MM.1S (cell line): ENCODE measurements around the gene SAMD3.

ENCODE experiments used
- DNase-seq: peaks from one replicate; pipeline ENCODE4 v3.0.0-alpha.2; 2015
- H2AFZ ChIP-seq: fragments of 300-600 bp; sonication (generic); 2 replicates; pipeline ENCODE4 v1.6.0; 2016; ENCODE audit warnings: antibody characterized with exemption, low read length
- H3F3A ChIP-seq: fragments of 300-600 bp; sonication (generic); 2 replicates; pipeline ENCODE4 v1.6.1; 2016; ENCODE audit warnings: mild to moderate bottlenecking, antibody characterized with exemption, low read length, moderate library complexity, mixed read lengths; ENCODE audit not compliant: insufficient read depth
- H3K27ac ChIP-seq: fragments of 300-600 bp; sonication (generic); 2 replicates; pipeline ENCODE4 v1.5.1; 2016; ENCODE audit warnings: mild to moderate bottlenecking, low read length
- H3K27me3 ChIP-seq: fragments of 300-600 bp; sonication (generic); replicated peaks from 2 replicates; pipeline ENCODE4 v1.6.0; 2016; ENCODE audit warnings: low read length; ENCODE audit not compliant: insufficient read depth
- H3K36me3 ChIP-seq: fragments of 300-600 bp; sonication (generic); replicated peaks from 2 replicates; pipeline ENCODE4 v1.6.1; 2016; ENCODE audit warnings: mild to moderate bottlenecking, low read length, mixed read lengths; ENCODE audit not compliant: insufficient read depth
- H3K4me1 ChIP-seq: fragments of 300-600 bp; sonication (generic); 2 replicates; pipeline ENCODE4 v1.6.1; 2016; ENCODE audit warnings: low read length, mixed read lengths
- H3K4me2 ChIP-seq: fragments of 300-600 bp; sonication (generic); 2 replicates; pipeline ENCODE4 v1.6.0; 2016; ENCODE audit warnings: low read depth, low read length
- H3K4me3 ChIP-seq: fragments of 300-600 bp; sonication (generic); 2 replicates; pipeline ENCODE4 v1.5.1; 2016; ENCODE audit warnings: low read length, mixed read lengths
- H3K79me2 ChIP-seq: fragments of 300-600 bp; sonication (generic); 2 replicates; pipeline ENCODE4 v1.6.1; 2016; ENCODE audit warnings: mixed run types, low read length, mixed read lengths
- H3K9ac ChIP-seq: fragments of 300-600 bp; sonication (generic); 2 replicates; pipeline ENCODE4 v1.6.1; 2016; ENCODE audit warnings: low read length, mixed read lengths
- H3K9me2 ChIP-seq: fragments of 300-600 bp; sonication (generic); replicated peaks from 2 replicates; pipeline ENCODE4 v1.6.1; 2016; ENCODE audit warnings: mild to moderate bottlenecking, low read length, mixed read lengths; ENCODE audit not compliant: insufficient read depth
- H3K9me3 ChIP-seq: fragments of 300-600 bp; sonication (generic); replicated peaks from 2 replicates; pipeline ENCODE4 v1.6.1; 2016; ENCODE audit warnings: mild to moderate bottlenecking, low read length, mixed read lengths; ENCODE audit not compliant: insufficient read depth
- H4K20me1 ChIP-seq: fragments of 300-600 bp; sonication (generic); 2 replicates; pipeline ENCODE4 v1.6.1; 2016; ENCODE audit warnings: mild to moderate bottlenecking, low read length, moderate library complexity, mixed read lengths; ENCODE audit not compliant: insufficient read depth
- EZH2 ChIP-seq: fragments of 300-600 bp; sonication (generic); optimal IDR thresholded peaks from 2 replicates; pipeline ENCODE3; 2017; ENCODE audit warnings: low read depth, mild to moderate bottlenecking, antibody characterized with exemption, low read length, mixed read lengths
- EZH2phosphoT487 ChIP-seq: fragments of 300-600 bp; sonication (generic); IDR thresholded peaks from 2 replicates; pipeline ENCODE4 v1.6.1; 2018; ENCODE audit warnings: antibody characterized with exemption, low read length
- TF ChIP-seq, protein P1 (sequence below): fragments of 300-600 bp; sonication (generic); IDR thresholded peaks from 2 replicates; pipeline ENCODE4 v1.5.1; 2016; ENCODE audit warnings: antibody characterized with exemption, low read length, mixed read lengths

Gene SAMD3

DNA sequence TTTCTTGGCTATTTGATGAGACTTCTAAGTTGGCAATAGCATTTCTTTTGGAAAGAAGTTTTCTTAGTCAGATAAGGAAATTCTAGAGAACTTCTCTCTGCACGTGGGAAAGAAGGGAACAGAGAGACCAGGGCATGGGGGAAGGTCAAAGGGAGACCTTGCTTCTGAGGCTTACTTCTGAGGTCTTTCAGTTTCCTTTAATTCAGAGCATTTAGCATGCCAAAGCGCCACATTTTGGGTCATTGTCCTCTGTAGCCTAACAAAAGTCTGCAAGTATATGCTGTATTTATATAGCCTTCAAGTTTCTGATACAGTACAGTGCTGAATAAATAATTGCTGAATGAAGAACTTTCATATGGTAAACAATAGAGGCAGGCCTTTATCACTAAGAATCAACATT lies 95.6 kb downstream of the SAMD3 start:
- H2AFZ ChIP-seq, result no peak overlapping the region
- no peak overlapping the region for H3K4me2 ChIP-seq
- no peaks in the 10 kb centered on the region for H3F3A ChIP-seq
- H3K9me2 ChIP-seq, result no peaks in the 10 kb centered on the region
- H3K27me3 ChIP-seq, result no peaks in the 10 kb centered on the region
- H4K20me1 ChIP-seq, result no peaks in the 10 kb centered on the region
- H3K36me3 ChIP-seq, result no peaks in the 10 kb centered on the region
- no peaks in the 10 kb centered on the region for H3K79me2 ChIP-seq
- H3K27ac ChIP-seq, result no peak overlapping the region
- H3K4me1 ChIP-seq, result no peaks in the 10 kb centered on the region
- TF ChIP-seq EZH2phosphoT487, result no peak
- TF ChIP-seq EZH2, result no peak
- TF ChIP-seq, protein P1, sequence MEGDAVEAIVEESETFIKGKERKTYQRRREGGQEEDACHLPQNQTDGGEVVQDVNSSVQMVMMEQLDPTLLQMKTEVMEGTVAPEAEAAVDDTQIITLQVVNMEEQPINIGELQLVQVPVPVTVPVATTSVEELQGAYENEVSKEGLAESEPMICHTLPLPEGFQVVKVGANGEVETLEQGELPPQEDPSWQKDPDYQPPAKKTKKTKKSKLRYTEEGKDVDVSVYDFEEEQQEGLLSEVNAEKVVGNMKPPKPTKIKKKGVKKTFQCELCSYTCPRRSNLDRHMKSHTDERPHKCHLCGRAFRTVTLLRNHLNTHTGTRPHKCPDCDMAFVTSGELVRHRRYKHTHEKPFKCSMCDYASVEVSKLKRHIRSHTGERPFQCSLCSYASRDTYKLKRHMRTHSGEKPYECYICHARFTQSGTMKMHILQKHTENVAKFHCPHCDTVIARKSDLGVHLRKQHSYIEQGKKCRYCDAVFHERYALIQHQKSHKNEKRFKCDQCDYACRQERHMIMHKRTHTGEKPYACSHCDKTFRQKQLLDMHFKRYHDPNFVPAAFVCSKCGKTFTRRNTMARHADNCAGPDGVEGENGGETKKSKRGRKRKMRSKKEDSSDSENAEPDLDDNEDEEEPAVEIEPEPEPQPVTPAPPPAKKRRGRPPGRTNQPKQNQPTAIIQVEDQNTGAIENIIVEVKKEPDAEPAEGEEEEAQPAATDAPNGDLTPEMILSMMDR, result no peak
- no peak overlapping the region for H3K9ac ChIP-seq
- no peak overlapping the region for H3K4me3 ChIP-seq
- DNase-seq, result no peak
- no peaks in the 10 kb centered on the region for H3K9me3 ChIP-seq

DNA sequence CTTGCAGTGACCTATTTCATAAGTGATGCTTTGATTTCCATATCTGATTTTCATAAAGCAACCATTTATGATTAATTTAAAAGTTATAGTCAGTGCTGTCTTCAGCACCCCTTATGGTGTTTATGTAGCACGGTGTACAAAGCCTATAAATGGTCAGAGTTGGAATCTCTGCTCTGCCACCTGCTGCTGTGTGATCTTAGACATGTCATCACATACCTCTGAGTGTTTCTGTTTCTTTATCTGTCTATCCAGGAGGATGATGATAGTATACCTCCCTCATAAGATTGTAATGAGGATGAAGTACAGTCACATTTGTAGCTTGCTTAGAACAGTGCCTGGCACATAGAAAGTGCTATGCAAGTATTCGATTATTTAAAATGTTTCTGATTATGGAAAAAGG lies 100.5 kb downstream of the SAMD3 start:
- no peaks in the 10 kb centered on the region for H3K4me1 ChIP-seq
- no peaks in the 10 kb centered on the region for H3K36me3 ChIP-seq
- H4K20me1 ChIP-seq, result no peaks in the 10 kb centered on the region
- no peaks in the 10 kb centered on the region for H3K9me3 ChIP-seq
- H2AFZ ChIP-seq, result no peak overlapping the region
- TF ChIP-seq, protein P1, result no peak
- no peaks in the 10 kb centered on the region for H3K79me2 ChIP-seq
- H3K27ac ChIP-seq, result no peak overlapping the region
- H3K9ac ChIP-seq, result no peak overlapping the region
- DNase-seq, result no peak
- no peaks in the 10 kb centered on the region for H3K27me3 ChIP-seq
- no peaks in the 10 kb centered on the region for H3K9me2 ChIP-seq
- no peaks in the 10 kb centered on the region for H3F3A ChIP-seq
- no peak overlapping the region for H3K4me3 ChIP-seq
- H3K4me2 ChIP-seq, result no peak overlapping the region

DNA sequence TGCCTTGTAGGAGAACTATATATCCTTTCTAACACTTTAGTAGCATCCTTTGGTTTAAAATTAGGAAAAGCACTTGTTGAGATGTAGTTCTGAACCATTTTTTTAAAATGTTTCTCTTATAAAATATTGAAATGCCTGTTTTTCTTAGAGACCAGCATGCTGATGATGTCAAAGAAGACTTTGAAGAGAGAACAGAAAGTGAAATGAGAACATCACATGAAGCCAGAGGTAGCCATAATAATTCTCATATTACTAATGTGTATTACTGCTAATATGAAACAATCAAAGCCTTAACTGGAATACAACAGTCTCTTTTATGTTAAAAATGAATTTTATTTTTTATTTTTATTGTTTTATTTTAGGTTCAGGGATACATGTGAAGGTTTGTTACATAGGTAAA lies 102.0 kb downstream of the SAMD3 start:
- H3F3A ChIP-seq, result no peaks in the 10 kb centered on the region
- no peak for TF ChIP-seq EZH2phosphoT487
- TF ChIP-seq EZH2, result no peak
- TF ChIP-seq, protein P1, result no peak

DNA sequence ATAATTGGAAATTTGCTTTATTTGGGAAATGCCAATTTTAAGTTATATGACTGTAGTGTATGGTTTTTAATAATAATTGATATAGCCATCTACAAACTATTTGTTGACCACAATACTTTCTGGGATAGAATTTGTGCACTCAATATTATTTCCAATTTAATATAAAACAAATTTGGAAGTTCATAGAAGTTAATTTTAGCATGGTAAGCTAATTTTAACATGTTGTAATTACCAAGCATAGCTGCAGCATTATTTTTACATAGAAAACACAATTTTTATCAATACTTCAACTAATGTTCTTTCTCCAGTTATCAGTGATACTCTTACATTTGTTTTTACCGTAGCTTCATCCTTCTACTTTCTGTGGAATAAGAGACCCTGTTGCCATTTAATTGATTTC lies 103.5 kb downstream of the SAMD3 start:
- Histone ChIP-seq H3K36me3 (no peaks in the 10 kb centered on the region), H3K9ac (no peak overlapping the region), H3K4me2 (no peak overlapping the region), H3K4me3 (no peak overlapping the region), H3K27ac (no peak overlapping the region), H3K9me2 (no peaks in the 10 kb centered on the region), H2AFZ (no peak overlapping the region), H3K79me2 (no peaks in the 10 kb centered on the region), H3K4me1 (no peaks in the 10 kb centered on the region), H3F3A (no peaks in the 10 kb centered on the region), H3K9me3 (no peaks in the 10 kb centered on the region), H3K27me3 (no peaks in the 10 kb centered on the region), H4K20me1 (no peaks in the 10 kb centered on the region)
- no peak for DNase-seq
- TF ChIP-seq EZH2 (no peak), EZH2phosphoT487 (no peak)
- TF ChIP-seq, protein P1, result no peak

More for the DNA sequence above, 102.0 kb downstream of the SAMD3 start:
- Histone ChIP-seq H3K4me1 (no peaks in the 10 kb centered on the region), H3K9me2 (no peaks in the 10 kb centered on the region), H3K79me2 (no peaks in the 10 kb centered on the region), H3K27ac (no peak overlapping the region), H3K9ac (no peak overlapping the region), H3K4me2 (no peak overlapping the region), H3K9me3 (no peaks in the 10 kb centered on the region), H3K4me3 (no peak overlapping the region), H4K20me1 (no peaks in the 10 kb centered on the region), H2AFZ (no peak overlapping the region), H3K27me3 (no peaks in the 10 kb centered on the region), H3K36me3 (no peaks in the 10 kb centered on the region)
- DNase-seq, result no peak
